ENCODE results near the gene RAB8A. TPM values are rescaled to one million over a fixed set of nuclear protein-coding genes. Genes with fewer than 3 reads are reported as not detected.

The RAB8A gene
- total RNA-seq, 1 experiment from 2014 or later = 126 TPM

DNA sequence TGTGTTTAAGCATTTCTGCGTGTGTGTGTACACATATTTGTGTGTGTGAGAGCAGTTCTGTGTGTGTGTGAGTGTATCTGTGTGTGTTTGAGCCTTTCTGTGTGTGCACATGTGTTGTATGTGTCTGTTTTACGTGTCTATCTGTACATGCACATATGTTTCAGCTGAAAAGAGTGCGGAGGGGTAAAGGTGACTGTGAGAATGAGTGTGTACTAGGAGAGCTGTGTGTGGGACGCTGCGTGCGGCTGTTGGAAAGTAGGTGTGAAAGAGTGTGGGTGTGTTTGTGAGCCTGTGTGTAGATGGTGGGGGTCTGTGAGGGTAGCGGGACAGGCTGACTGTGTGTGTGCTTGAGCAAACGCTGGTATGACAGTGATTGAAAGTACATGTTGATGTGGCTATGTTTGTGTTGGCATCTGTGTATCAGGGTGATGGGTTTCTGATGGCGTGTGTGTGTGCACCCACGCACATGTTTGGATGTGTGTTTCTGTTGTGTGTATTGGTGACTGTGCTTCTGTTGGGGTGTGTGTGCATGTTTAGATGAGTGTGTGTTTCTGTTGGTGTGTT, 42.9 kb upstream of the RAB8A start:
- CTCF ChIA-PET = no interaction called here
- intact Hi-C loops (cut with micrococcal nuclease; ENCODE audit: unreplicated experiment) = no loop called here
- POLR2A ChIA-PET (ENCODE audit: low non-redundant PET) = no interaction called here
- TF ChIP-seq EZH2 (IDR thresholded peaks at IDR 0.05; ENCODE audit: borderline replicate concordance, low read depth, low read length, poor library complexity, severe bottlenecking) = no peak
- TF ChIP-seq, protein P1, sequence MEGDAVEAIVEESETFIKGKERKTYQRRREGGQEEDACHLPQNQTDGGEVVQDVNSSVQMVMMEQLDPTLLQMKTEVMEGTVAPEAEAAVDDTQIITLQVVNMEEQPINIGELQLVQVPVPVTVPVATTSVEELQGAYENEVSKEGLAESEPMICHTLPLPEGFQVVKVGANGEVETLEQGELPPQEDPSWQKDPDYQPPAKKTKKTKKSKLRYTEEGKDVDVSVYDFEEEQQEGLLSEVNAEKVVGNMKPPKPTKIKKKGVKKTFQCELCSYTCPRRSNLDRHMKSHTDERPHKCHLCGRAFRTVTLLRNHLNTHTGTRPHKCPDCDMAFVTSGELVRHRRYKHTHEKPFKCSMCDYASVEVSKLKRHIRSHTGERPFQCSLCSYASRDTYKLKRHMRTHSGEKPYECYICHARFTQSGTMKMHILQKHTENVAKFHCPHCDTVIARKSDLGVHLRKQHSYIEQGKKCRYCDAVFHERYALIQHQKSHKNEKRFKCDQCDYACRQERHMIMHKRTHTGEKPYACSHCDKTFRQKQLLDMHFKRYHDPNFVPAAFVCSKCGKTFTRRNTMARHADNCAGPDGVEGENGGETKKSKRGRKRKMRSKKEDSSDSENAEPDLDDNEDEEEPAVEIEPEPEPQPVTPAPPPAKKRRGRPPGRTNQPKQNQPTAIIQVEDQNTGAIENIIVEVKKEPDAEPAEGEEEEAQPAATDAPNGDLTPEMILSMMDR (conservative IDR thresholded peaks at IDR 0.05; ENCODE audit: low read depth, low read length) = no peak
- Histone ChIP-seq H3K4me3 (ENCODE audit: low read depth, low read length, poor library complexity, severe bottlenecking) (no peak overlapping the region), H3K27ac (ENCODE audit: low read depth, low read length, poor library complexity, severe bottlenecking) (no peak overlapping the region), H3K9me3 (ENCODE audit: low read depth, low read length, poor library complexity, severe bottlenecking) (no peaks in the 10 kb centered on the region), H3K27me3 (replicated peaks; ENCODE audit: insufficient read depth, low read depth, low read length, poor library complexity) (no peaks in the 10 kb centered on the region), H3K36me3 (ENCODE audit: insufficient read depth, low read length, poor library complexity, severe bottlenecking) (no peaks in the 10 kb centered on the region), H3K4me1 (ENCODE audit: insufficient read depth, low read length, poor library complexity, severe bottlenecking) (peaks cover 5% of the 10 kb centered on the region)
- BruUV-seq (replicated peaks) = no TSS peak
- DNase-seq (ENCODE audit: low spot score) = no peak

DNA sequence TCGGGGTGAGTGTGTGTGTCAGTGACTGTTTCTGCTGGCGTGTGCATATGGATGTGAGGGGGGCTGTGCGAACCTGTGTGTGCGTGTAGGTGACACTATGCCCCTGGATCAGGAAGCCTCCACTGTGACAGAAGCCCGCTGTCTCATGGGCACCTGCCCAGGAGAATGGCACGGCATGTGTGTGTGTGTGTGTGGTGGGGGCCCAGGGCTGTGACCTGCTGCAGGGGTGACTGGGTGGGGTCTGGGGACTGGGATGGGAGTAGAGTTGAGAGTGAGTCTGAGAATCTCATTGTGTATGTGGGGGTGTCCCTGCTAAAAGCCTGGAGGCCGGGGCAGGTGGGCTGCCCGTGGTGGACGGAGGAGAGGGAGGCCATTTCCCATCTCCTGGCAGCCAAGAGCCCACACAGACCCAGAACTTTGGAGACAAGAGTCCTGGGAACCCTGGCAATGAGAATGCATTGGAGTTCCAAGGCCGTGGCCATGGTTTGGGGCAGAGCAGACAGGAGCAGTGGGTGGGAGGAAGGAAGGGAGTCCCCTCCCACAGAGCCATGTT, 41.8 kb upstream of the RAB8A start:
- Histone ChIP-seq H3K27ac (ENCODE audit: low read depth, low read length, poor library complexity, severe bottlenecking) (no peak overlapping the region), H3K4me3 (ENCODE audit: low read depth, low read length, poor library complexity, severe bottlenecking) (no peak overlapping the region), H3K27me3 (replicated peaks; ENCODE audit: insufficient read depth, low read depth, low read length, poor library complexity) (no peaks in the 10 kb centered on the region), H3K9me3 (ENCODE audit: low read depth, low read length, poor library complexity, severe bottlenecking) (no peaks in the 10 kb centered on the region), H3K4me1 (ENCODE audit: insufficient read depth, low read length, poor library complexity, severe bottlenecking) (peaks cover 5% of the 10 kb centered on the region), H3K36me3 (ENCODE audit: insufficient read depth, low read length, poor library complexity, severe bottlenecking) (no peaks in the 10 kb centered on the region)
- POLR2A ChIA-PET (ENCODE audit: low non-redundant PET) = no interaction called here
- CTCF ChIA-PET = no interaction called here
- DNase-seq (ENCODE audit: low spot score) = no peak
- intact Hi-C loops (cut with micrococcal nuclease; ENCODE audit: unreplicated experiment) = no loop called here
- BruUV-seq (replicated peaks) = no TSS peak
- TF ChIP-seq EZH2 (IDR thresholded peaks at IDR 0.05; ENCODE audit: borderline replicate concordance, low read depth, low read length, poor library complexity, severe bottlenecking) = no peak
- TF ChIP-seq, protein P1 (conservative IDR thresholded peaks at IDR 0.05; ENCODE audit: low read depth, low read length) = no peak

DNA sequence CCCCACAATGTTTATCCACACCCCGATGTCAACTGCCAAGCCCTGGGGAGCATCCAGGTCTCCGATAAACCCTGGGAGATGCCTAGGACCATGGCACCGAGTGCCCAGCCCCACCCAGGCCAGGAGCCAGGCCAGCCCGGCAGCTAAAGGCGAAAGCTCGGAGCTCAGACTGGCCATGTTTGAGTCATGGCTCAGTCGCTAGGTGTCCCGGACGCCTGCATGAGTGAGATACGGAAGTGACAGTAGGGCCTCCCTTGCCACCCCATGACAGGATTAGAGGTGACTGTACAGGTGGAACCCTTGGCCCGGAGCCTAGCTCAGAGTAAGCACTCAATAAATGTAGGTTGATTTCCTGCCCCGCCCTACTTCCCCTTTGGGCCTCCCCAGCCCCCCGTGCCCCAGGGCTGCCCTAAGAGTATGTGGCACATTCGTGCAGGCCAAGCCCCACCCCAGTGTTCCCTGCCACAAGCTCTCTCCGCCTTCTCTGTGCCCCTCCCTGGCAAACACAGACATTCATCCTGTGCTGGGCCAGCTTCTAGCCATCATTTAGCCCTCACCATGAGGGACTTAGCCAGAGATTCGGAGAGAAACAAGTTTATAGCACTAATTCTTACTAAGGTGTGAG, 41.2 kb upstream of the RAB8A start:
- DNase-seq (ENCODE audit: low spot score) = no peak
- POLR2A ChIA-PET (ENCODE audit: low non-redundant PET) = no interaction called here
- H3K4me1 ChIP-seq (ENCODE audit: insufficient read depth, low read length, poor library complexity, severe bottlenecking) = peaks cover 5% of the 10 kb centered on the region
- BruUV-seq (replicated peaks) = no TSS peak
- no peaks in the 10 kb centered on the region for H3K27me3 ChIP-seq (replicated peaks; ENCODE audit: insufficient read depth, low read depth, low read length, poor library complexity)
- no peak overlapping the region for H3K27ac ChIP-seq (ENCODE audit: low read depth, low read length, poor library complexity, severe bottlenecking)
- no peaks in the 10 kb centered on the region for H3K9me3 ChIP-seq (ENCODE audit: low read depth, low read length, poor library complexity, severe bottlenecking)
- H3K36me3 ChIP-seq (ENCODE audit: insufficient read depth, low read length, poor library complexity, severe bottlenecking) = no peaks in the 10 kb centered on the region
- TF ChIP-seq, protein P1 (conservative IDR thresholded peaks at IDR 0.05; ENCODE audit: low read depth, low read length) = no peak
- TF ChIP-seq EZH2 (IDR thresholded peaks at IDR 0.05; ENCODE audit: borderline replicate concordance, low read depth, low read length, poor library complexity, severe bottlenecking) = no peak
- CTCF ChIA-PET = no interaction called here
- H3K4me3 ChIP-seq (ENCODE audit: low read depth, low read length, poor library complexity, severe bottlenecking) = no peak overlapping the region
- intact Hi-C loops (cut with micrococcal nuclease; ENCODE audit: unreplicated experiment) = no loop called here

Data from A673 (cell line).